GM18868 (cell line): ENCODE results near the gene IFNL1.
"Not testable (repeated sequence)": the region's sequence is repeated elsewhere in the genome, so short reads cannot be mapped to it uniquely, and the experiment has no call there.

Experiments used
- ATAC-seq: cut with Tn5 transposase; IDR thresholded peaks from one replicate; pipeline ENCODE4 v1.9.1; 2021; ENCODE audit warnings: mild to moderate bottlenecking, moderate library complexity; ENCODE audit not compliant: unreplicated experiment

IFNL1 gene

GRCh38 chr19:39307822-39308530, 11.8 kb downstream of the IFNL1 start:
- ATAC-seq, result no peak

GRCh38 chr19:39308531-39309304, 12.5 kb downstream of the IFNL1 start:
- ATAC-seq, result no peak

GRCh38 chr19:39309305-39309670, 13.1 kb downstream of the IFNL1 start:
- not testable (repeated sequence) for ATAC-seq

- ATAC-seq, result no peak
These were observed 14.5 kb downstream of the IFNL1 start for GRCh38 chr19:39310558-39311311.

- no peak for ATAC-seq
These were observed 18.0 kb downstream of the IFNL1 start for GRCh38 chr19:39314016-39314728.

- ATAC-seq, result no peak
These were observed 19.7 kb downstream of the IFNL1 start for GRCh38 chr19:39315933-39316332.

GRCh38 chr19:39316627-39317321, 20.6 kb downstream of the IFNL1 start:
- no peak for ATAC-seq

- no peak for ATAC-seq
These were observed 21.3 kb downstream of the IFNL1 start for GRCh38 chr19:39317476-39317875.

- ATAC-seq, result no peak
These were observed 21.9 kb downstream of the IFNL1 start for GRCh38 chr19:39318071-39318470.

- no peak for ATAC-seq
These were observed 22.5 kb downstream of the IFNL1 start for GRCh38 chr19:39318690-39319089.

GRCh38 chr19:39319098-39319891, 23.1 kb downstream of the IFNL1 start:
- no peak for ATAC-seq

GRCh38 chr19:39319892-39320248, 23.7 kb downstream of the IFNL1 start:
- ATAC-seq, result no peak

GRCh38 chr19:39321117-39321831, 25.1 kb downstream of the IFNL1 start:
- no peak for ATAC-seq

GRCh38 chr19:39321832-39322176, 25.6 kb downstream of the IFNL1 start:
- ATAC-seq, result no peak

GRCh38 chr19:39324242-39324842, 28.1 kb downstream of the IFNL1 start:
- no peak for ATAC-seq

- no peak for ATAC-seq
These were observed 29.8 kb downstream of the IFNL1 start for GRCh38 chr19:39325778-39326665.

GRCh38 chr19:39327363-39328045, 31.3 kb downstream of the IFNL1 start:
- no peak for ATAC-seq
